Prostate gland (tissue), 2 donors: ENCODE measurements around the gene CLP1.

Source experiments
- CTCF ChIP-seq, 4 experiments: fragments of 200-600 bp in 2 of 4; fragments of 450-650 bp in 2 of 4; sonication (generic) in 2 of 4; IDR thresholded peaks; 1 replicate in 3 of 4; 2 replicates in 1 of 4; pipeline ENCODE4 v1.5.1; 2016 to 2019; ENCODE audit warnings: antibody characterized with exemption in 4 of 4, mild to moderate bottlenecking in 2 of 4, moderate library complexity in 2 of 4
- POLR2A ChIP-seq: fragments of 450-650 bp; IDR thresholded peaks from one replicate; pipeline ENCODE4 v1.6.1; 2016; ENCODE audit warnings: antibody characterized with exemption, mild to moderate bottlenecking
- POLR2AphosphoS5 ChIP-seq: sonication (generic); formaldehyde crosslinking; IDR thresholded peaks from one replicate; pipeline ENCODE4 v1.6.1; 2017; ENCODE audit warnings: antibody characterized with exemption

GRCh38 chr11:57659669-57660068 is 2.1 kb downstream of the CLP1 start:
- TF ChIP-seq CTCF (IDR thresholded peaks at IDR 0.05) (no peak), POLR2A (no peak), POLR2AphosphoS5 (no peak)
